Mucosa of rectum (tissue), 2 donors: Measurements from ENCODE around the gene ZSWIM8.

Experiments
- H3K27ac ChIP-seq, 2 donors: one replicate each; pipeline ENCODE4 v1.7.0; 2013; ENCODE audit warnings: inconsistent platforms in 2 of 2, low read depth in 2 of 2, low read length in 2 of 2
- H3K27me3 ChIP-seq, 2 donors: one replicate each; pipeline ENCODE4 v1.7.0; 2013; ENCODE audit warnings: low read length in 2 of 2; ENCODE audit not compliant: control insufficient read depth in 2 of 2, insufficient read depth in 2 of 2
- H3K36me3 ChIP-seq, 2 donors: one replicate each; pipeline ENCODE4 v1.7.0; 2013; ENCODE audit warnings: low read length in 2 of 2; ENCODE audit not compliant: control insufficient read depth in 2 of 2, insufficient read depth in 2 of 2
- H3K4me1 ChIP-seq, 2 donors: one replicate each; pipeline ENCODE4 v1.7.0; 2013; ENCODE audit warnings: low read length in 2 of 2, mild to moderate bottlenecking in 1 of 2; ENCODE audit not compliant: control insufficient read depth in 2 of 2, insufficient read depth in 2 of 2
- H3K4me3 ChIP-seq, 2 donors: one replicate each; pipeline ENCODE4 v1.7.0; 2013; ENCODE audit warnings: low read length in 2 of 2
- H3K9ac ChIP-seq, 2 donors: one replicate each; pipeline ENCODE4 v1.7.0; 2013; ENCODE audit warnings: low read length in 2 of 2, low read depth in 1 of 2, mild to moderate bottlenecking in 1 of 2
- H3K9me3 ChIP-seq, 2 donors: one replicate each; pipeline ENCODE4 v1.7.0; 2013; ENCODE audit warnings: low read length in 2 of 2; ENCODE audit not compliant: control insufficient read depth in 2 of 2
- donor health status: healthy.
- donor health status: Normal muscosa, but diverticular disease.

ZSWIM8 gene

DNA sequence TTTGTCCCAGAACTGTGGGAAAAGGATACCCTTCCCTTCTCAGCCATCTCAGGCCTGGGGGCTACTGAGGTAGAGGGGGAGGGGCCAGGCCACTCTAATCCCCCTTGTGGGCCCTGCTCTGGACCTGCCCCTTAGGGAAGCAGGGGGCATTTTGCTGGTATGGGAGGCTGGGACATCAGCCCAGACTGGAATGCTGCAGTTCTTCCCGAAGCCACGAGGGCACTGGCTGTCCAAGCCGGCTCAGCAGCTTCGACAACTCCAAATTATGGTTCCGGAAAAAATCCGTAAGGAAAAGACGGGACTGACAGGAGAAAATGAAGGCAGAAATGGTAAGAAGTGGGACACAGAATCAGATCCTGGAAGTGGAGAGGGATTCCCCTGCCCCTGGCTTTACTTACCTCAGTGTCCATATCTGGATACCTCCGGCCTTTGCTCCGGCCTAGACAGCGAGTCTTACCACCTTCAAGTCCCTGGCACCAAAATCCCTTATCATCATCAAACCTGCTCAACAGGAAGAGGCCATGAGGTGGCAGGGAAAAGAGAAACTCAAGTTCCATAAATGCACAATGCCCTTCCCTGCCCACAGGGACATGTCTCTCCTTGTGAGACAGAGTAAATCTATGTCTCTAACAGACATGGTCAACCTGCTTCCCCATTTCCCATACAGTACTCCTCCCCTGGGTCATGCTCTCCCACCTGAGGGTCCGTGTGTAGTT lies 17.0 kb downstream of the ZSWIM8 start:
- Histone ChIP-seq H3K36me3 (peaks cover 78 to 85% of the 10 kb centered on the region in 2 donors), H3K9ac (no peak overlapping the region), H3K27ac (no peak overlapping the region), H3K27me3 (no peaks in the 10 kb centered on the region), H3K4me3 (no peak overlapping the region), H3K4me1 (no peaks in the 10 kb centered on the region), H3K9me3 (no peaks in the 10 kb centered on the region)

DNA sequence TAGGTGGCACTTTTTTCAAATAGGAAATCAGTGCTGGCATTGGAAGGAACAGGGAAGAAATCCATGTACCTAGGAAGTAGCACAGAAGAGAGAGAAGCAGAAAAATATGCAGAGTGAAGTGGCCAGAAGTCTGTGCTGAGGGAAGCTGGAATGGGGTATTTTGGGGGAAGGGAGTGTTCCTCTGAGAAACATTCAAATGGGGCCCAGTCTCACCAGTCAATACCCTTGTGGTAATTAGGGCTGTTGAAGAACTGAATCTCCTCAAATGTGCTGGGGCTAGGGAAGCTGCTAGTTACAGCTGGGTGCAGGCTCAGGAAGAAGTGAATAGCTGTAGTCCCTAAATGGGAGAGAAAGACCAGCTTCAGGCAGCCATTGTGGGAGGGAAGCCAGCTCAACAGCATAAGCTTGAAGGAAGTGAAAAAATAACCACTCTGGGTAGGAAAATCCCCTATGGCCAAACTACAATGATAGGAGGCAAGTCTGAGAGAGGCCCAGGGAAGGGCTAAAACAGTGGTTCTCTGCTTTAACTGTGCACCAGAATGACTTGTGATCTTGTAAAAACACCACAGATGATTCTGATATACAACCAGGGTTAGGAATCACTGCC lies 18.4 kb downstream of the ZSWIM8 start:
- H3K27ac ChIP-seq = no peak overlapping the region
- H3K4me3 ChIP-seq = no peak overlapping the region

DNA sequence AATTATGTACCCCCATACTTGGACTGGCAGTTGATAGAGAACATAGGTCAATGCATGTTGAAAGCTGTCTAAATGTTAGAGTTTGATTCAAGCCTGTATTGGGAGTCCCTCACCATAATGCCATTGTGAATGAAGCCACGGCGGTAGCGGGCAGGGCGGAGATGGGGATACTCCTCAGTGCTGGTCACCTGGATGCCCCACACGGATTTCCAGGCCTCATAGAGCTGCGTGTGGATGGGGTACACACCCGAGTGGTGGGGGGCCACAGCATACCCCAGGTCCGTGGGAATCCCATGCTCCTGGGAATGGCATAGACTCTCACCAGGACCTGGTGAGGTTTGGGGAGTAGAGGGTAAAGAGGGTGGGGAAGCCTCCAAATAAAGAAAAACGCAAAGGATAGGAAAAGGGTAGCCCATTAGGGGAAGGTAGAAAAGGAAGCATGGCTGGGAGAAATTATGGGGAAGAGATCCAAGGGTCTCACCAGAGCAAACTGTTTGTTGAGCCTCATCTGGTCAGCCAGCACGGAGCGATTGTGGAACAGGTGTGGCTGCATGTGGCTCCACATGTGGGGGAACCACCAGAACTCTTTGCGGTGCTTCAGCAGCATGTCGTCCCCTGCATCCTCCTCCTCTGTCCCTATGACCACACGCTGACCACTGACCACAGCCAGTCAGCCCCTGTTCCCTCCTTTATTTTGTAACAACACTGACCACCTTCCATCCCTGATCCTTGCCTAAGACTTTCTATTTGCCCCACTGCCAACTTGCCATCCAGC lies 21.0 kb downstream of the ZSWIM8 start:
- H3K36me3 ChIP-seq = peaks cover 59 to 65% of the 10 kb centered on the region in 2 donors
- H3K27me3 ChIP-seq = no peaks in the 10 kb centered on the region
- no peaks in the 10 kb centered on the region for H3K9me3 ChIP-seq
- no peak overlapping the region for H3K9ac ChIP-seq
- H3K4me3 ChIP-seq = no peak overlapping the region
- peaks cover 3 to 5% of the 10 kb centered on the region in 2 donors for H3K4me1 ChIP-seq
- H3K27ac ChIP-seq = no peak overlapping the region

More for the DNA sequence above, 18.4 kb downstream of the ZSWIM8 start:
- Histone ChIP-seq H3K9me3 (no peaks in the 10 kb centered on the region), H3K27me3 (no peaks in the 10 kb centered on the region), H3K4me1 (no peaks in the 10 kb centered on the region), H3K36me3 (peaks cover 77 to 87% of the 10 kb centered on the region in 2 donors), H3K9ac (no peak overlapping the region)

DNA sequence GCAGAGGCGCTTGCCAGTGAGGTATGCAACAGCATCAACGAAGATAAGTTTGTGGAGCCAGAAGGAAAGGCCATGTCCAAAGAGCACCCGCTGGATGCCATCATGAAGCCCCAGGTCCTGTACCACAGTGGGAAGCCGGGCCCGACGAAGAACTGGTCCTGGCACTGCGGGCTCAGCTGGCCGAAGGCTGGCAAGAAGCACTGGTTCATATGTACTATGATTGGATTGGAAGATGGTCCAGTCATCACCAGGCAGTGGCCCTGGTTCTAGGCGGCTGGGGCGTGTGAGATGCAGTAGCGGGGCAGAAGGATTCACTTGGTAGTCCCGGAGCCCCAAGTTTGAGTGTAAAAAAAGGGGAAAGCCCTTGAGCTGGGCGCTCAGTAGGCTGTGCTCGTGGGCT lies 22.1 kb downstream of the ZSWIM8 start:
- Histone ChIP-seq H3K27me3 (no peaks in the 10 kb centered on the region), H3K9me3 (no peaks in the 10 kb centered on the region), H3K9ac (no peak overlapping the region), H3K36me3 (peaks cover 48 to 54% of the 10 kb centered on the region in 2 donors), H3K4me1 (peaks cover 3 to 5% of the 10 kb centered on the region in 2 donors), H3K4me3 (no peak overlapping the region), H3K27ac (no peak overlapping the region)

GRCh38 chr10:73808021-73808815 lies 22.8 kb downstream of the ZSWIM8 start:
- Histone ChIP-seq H3K4me1 (peaks cover 3 to 5% of the 10 kb centered on the region in 2 donors), H3K9me3 (no peaks in the 10 kb centered on the region), H3K4me3 (peak overlapping the region in 1 of 2 donors; percentile 2), H3K27me3 (no peaks in the 10 kb centered on the region), H3K27ac (no peak overlapping the region), H3K9ac (no peak overlapping the region), H3K36me3 (peaks cover 47% of the 10 kb centered on the region in 2 donors)

GRCh38 chr10:73809061-73809818 lies 23.8 kb downstream of the ZSWIM8 start:
- Histone ChIP-seq H3K27me3 (no peaks in the 10 kb centered on the region), H3K4me1 (peaks cover 3 to 5% of the 10 kb centered on the region in 2 donors), H3K27ac (no peak overlapping the region), H3K9ac (no peak overlapping the region), H3K36me3 (peaks cover 43 to 44% of the 10 kb centered on the region in 2 donors), H3K4me3 (no peak overlapping the region), H3K9me3 (no peaks in the 10 kb centered on the region)

DNA sequence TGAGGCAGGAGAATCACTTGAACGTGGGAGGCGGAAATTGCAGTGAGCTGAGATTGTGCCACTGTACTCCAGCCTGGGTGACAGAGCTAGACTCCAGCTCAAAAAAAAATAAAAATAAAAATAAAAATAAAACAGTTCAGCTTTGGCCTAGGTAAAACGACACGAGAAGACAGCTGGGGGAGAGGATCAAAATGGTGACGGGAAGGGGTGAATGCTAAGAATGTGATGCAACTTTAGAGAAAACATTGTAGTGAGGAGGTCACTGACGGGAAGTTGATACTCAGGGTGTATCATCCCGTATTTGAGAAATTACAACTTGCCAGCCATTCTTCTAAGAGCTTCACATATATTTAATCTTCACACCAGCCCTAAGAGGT lies 24.9 kb downstream of the ZSWIM8 start:
- Histone ChIP-seq H3K27ac (peak overlapping the region in 1 of 2 donors; percentile 85), H3K4me1 (peaks cover 3 to 5% of the 10 kb centered on the region in 2 donors), H3K36me3 (peaks cover 47 to 51% of the 10 kb centered on the region in 2 donors), H3K9ac (peak overlapping the region; percentile 72 to 82), H3K27me3 (no peaks in the 10 kb centered on the region), H3K9me3 (no peaks in the 10 kb centered on the region), H3K4me3 (peak overlapping the region; percentile 79 to 80)

DNA sequence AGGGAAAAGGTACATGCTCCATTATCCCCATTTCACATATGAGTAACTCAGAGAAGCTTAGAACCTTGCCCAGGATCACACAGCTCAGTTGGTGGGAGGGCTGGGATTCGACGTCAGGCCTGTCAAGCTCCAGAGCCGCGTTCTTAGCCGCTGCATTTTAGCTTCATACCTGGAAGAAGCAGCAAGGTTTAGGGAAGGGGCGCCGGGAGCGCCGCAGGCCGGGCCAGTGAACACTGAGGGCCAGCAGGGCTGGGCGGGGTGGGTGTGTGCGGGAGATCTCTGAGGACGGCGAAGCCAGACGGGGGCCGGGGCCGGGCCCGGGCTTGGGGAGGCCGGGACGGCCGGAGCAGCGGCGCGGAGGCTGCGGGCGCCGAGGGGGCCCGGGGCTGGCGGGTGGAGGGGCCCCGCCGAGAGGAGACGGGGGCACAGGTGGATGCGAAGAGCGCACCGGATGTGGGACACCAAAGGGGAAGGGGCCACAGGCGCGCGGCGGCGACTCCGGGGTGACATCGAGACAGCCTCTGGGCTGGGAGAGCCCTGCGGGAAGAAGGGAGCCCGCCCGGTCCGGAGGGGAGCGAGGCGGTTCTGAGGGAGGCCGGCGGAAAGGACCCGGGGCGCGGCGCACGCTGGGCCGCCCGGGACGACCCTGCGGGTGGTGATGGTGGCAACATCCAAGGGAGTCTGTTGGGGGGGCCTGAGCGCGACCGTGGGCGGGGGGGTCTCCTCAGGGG lies 25.5 kb downstream of the ZSWIM8 start:
- Histone ChIP-seq H3K9ac (peak overlapping the region; percentile 72 to 82), H3K9me3 (no peaks in the 10 kb centered on the region), H3K36me3 (peaks cover 46% of the 10 kb centered on the region in 2 donors), H3K27ac (peak overlapping the region; percentile 76 to 85), H3K4me3 (peak overlapping the region; percentile 79 to 80), H3K4me1 (peaks cover 3 to 5% of the 10 kb centered on the region in 2 donors), H3K27me3 (no peaks in the 10 kb centered on the region)

DNA sequence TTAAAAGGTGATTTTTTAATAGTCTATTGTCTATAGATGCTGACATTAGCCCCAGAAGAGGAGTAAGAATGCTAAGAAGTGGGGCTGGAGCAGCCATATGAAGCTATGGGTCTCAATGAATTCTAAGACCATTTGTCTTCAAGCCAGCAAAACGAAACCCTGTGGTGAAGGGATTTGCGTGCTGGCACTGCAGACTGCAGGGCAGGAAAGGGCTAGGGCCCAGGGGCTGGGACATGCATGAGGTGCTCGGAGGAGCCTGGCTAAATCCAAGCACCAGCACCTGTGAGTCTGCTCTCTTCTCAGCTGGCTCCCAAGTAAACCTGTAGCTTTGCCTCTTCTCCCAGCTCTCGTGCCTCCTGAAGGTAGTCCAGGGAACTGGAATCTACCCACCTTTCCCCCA lies 27.3 kb downstream of the ZSWIM8 start:
- H3K4me3 ChIP-seq = no peak overlapping the region
- H3K27me3 ChIP-seq = no peaks in the 10 kb centered on the region
- peaks cover 3 to 5% of the 10 kb centered on the region in 2 donors for H3K4me1 ChIP-seq
- H3K36me3 ChIP-seq = peaks cover 37 to 42% of the 10 kb centered on the region in 2 donors
- H3K9ac ChIP-seq = no peak overlapping the region
- H3K9me3 ChIP-seq = no peaks in the 10 kb centered on the region
- H3K27ac ChIP-seq = no peak overlapping the region
